Endothelial cell of umbilical vein (primary cell): ENCODE measurements around the gene CPA4. TPM values are rescaled to one million over a fixed set of nuclear protein-coding genes. Genes with fewer than 3 reads are reported as not detected.
"Not testable (repeated sequence)": the region's sequence is repeated elsewhere in the genome, so short reads cannot be mapped to it uniquely, and the experiment has no call there.

Source experiments
- BruUV-seq: library from RNA; stranded (reverse); fragments of 400-500 nt; replicated peaks from 2 replicates; lab custom pipeline; 2021; lab: Mats Ljungman, UMichigan
- CTCF ChIA-PET: fragments of 300-600, 350-600 bp; sonication (Branson Sonifier 250); formaldehyde crosslinking; loops from one replicate; lab custom pipeline; 2021; ENCODE audit warnings: antibody characterized with exemption, inconsistent platforms; lab: Charles Lee
- POLR2A ChIA-PET: fragments of 300-600, 350-600 bp; sonication (Branson Sonifier 250); formaldehyde crosslinking; loops from one replicate; lab custom pipeline; 2021; ENCODE audit warnings: antibody characterized with exemption, inconsistent platforms; lab: Charles Lee
- DNase-seq: peaks from one replicate; pipeline ENCODE4 v3.0.0-alpha.2; 2011; ENCODE audit warnings: low read depth, low spot score
- FAIRE-seq: peaks from 2 replicates; lab custom pipeline; 2011; peaks lifted over from hg19 to GRCh38; lab: Jason Lieb, UNC
- H2AFZ ChIP-seq: 2 replicates; pipeline ENCODE4 v1.6.0; 2012; ENCODE audit warnings: low read depth, low read length, control low read depth, inconsistent platforms
- H3K27ac ChIP-seq: 2 replicates; pipeline ENCODE4 v1.5.1; 2011; ENCODE audit warnings: low read depth, mild to moderate bottlenecking, control low read depth, low read length, moderate library complexity; ENCODE audit not compliant: insufficient read depth
- H3K27me3 ChIP-seq, 2 experiments: 2 replicates each; pipeline versions ENCODE4 v1.6.0 to v1.6.1; 2011; ENCODE audit warnings: low read length in 2 of 2, mixed read lengths in 1 of 2; ENCODE audit not compliant: control insufficient read depth in 2 of 2, insufficient read depth in 2 of 2
- H3K36me3 ChIP-seq, 2 experiments: 2 replicates in 1 of 2; 3 replicates in 1 of 2; pipeline ENCODE4 v1.5.1; 2011; ENCODE audit warnings: low read length in 2 of 2, mild to moderate bottlenecking in 1 of 2, moderate library complexity in 1 of 2; ENCODE audit not compliant: control insufficient read depth in 2 of 2, insufficient read depth in 2 of 2; ENCODE audit errors: extremely low read depth in 1 of 2
- H3K4me1 ChIP-seq: 3 replicates; pipeline ENCODE4 v1.5.1; 2011; ENCODE audit warnings: mild to moderate bottlenecking, low read length; ENCODE audit not compliant: control insufficient read depth, insufficient read depth; ENCODE audit errors: extremely low read depth
- H3K4me2 ChIP-seq: 2 replicates; pipeline ENCODE4 v1.6.1; 2011; ENCODE audit warnings: low read length, control low read depth, mixed read lengths; ENCODE audit not compliant: insufficient read depth
- H3K4me3 ChIP-seq, 3 experiments: fragments of 200-600 bp in 1 of 3; sonication (generic), shearing (Covaris generic) in 1 of 3; replicated peaks in 1 of 3; 2 replicates each; pipeline ENCODE4 v1.5.1; 2011 to 2016; ENCODE audit warnings: control low read depth in 3 of 3, low read length in 3 of 3, mild to moderate bottlenecking in 2 of 3, inconsistent platforms in 1 of 3, low read depth in 1 of 3, moderate library complexity in 1 of 3; ENCODE audit not compliant: insufficient read depth in 1 of 3
- H3K79me2 ChIP-seq: 2 replicates; pipeline ENCODE4 v1.6.0; 2012; ENCODE audit warnings: low read length, inconsistent platforms; ENCODE audit not compliant: control insufficient read depth, insufficient read depth
- H3K9ac ChIP-seq: replicated peaks from 2 replicates; pipeline ENCODE3; 2011; ENCODE audit warnings: low read length, control low read depth; ENCODE audit not compliant: insufficient read depth; ENCODE audit errors: extremely low read depth
- H3K9me1 ChIP-seq: replicated peaks from 3 replicates; pipeline ENCODE4 v1.6.0; 2011; ENCODE audit warnings: mild to moderate bottlenecking, low read length; ENCODE audit not compliant: control insufficient read depth, insufficient read depth; ENCODE audit errors: extremely low read depth
- H3K9me3 ChIP-seq: replicated peaks from 2 replicates; pipeline ENCODE4 v1.5.1; 2012; ENCODE audit warnings: low read length, inconsistent platforms; ENCODE audit not compliant: control insufficient read depth, insufficient read depth
- H4K20me1 ChIP-seq: replicated peaks from 2 replicates; pipeline ENCODE3; 2011; ENCODE audit warnings: mild to moderate bottlenecking, low read length; ENCODE audit not compliant: control insufficient read depth, insufficient read depth; ENCODE audit errors: extremely low read depth
- EZH2 ChIP-seq: IDR thresholded peaks from 2 replicates; pipeline ENCODE4 v1.6.1; 2012; ENCODE audit warnings: borderline replicate concordance, low read depth, mild to moderate bottlenecking, moderate library complexity, low read length, inconsistent platforms; ENCODE audit not compliant: severe bottlenecking
- FOS ChIP-seq: IDR thresholded peaks from 2 replicates; pipeline ENCODE4 v1.6.1; 2011; ENCODE audit warnings: mild to moderate bottlenecking, low read length, moderate library complexity, borderline replicate concordance; ENCODE audit not compliant: insufficient read depth
- POLR2A ChIP-seq: IDR thresholded peaks from 2 replicates; pipeline ENCODE4 v1.6.1; 2012; ENCODE audit warnings: low read depth, mild to moderate bottlenecking, control low read depth, low read length
- POLR2AphosphoS5 ChIP-seq: IDR thresholded peaks from 2 replicates; pipeline ENCODE4 v1.6.1; 2012; ENCODE audit warnings: low read depth, mild to moderate bottlenecking, control low read depth, low read length, moderate library complexity; ENCODE audit not compliant: insufficient read depth
- dilution Hi-C: fragments of 300-500 bp; cut with MboI; formaldehyde crosslinking; loops from one replicate; pipeline ENCODE4 v1.15.0; 2019; ENCODE audit warnings: low sequenced_read_pairs; ENCODE audit not compliant: extremely low pct_ligation_motif_present
- intact Hi-C: fragments of 100-400 bp; cut with micrococcal nuclease; formaldehyde crosslinking; loops from one replicate; pipeline ENCODE4 v1.10.0; 2022
- polyA plus RNA-seq, 4 experiments: library from polyadenylated mRNA; depleted of rRNA in 3 of 4; stranded (reverse) in 3 of 4; unstranded in 1 of 4; fragments of >200 nt; gene quantifications; 2 replicates each; pipeline versions ENCODE4 v1.2.1 to v1.2.3, GENCODE V29; 2011 to 2012; ENCODE audit warnings: missing spikeins in 1 of 4
- total RNA-seq: library from RNA; stranded (reverse); gene quantifications from 2 replicates; pipeline ENCODE4 v1.2.3, GENCODE V29; 2021
- TF ChIP-seq, protein P1 (sequence below): IDR thresholded peaks from 2 replicates; pipeline ENCODE4 v1.6.1; 2011; ENCODE audit not compliant: insufficient read depth, insufficient read length

CPA4 gene
- total and polyA plus RNA-seq, 2 donors (not counting 3 experiments of a cell fraction or from before 2014, with no cell fraction given) = 0.36 TPM; not detected in 1

DNA sequence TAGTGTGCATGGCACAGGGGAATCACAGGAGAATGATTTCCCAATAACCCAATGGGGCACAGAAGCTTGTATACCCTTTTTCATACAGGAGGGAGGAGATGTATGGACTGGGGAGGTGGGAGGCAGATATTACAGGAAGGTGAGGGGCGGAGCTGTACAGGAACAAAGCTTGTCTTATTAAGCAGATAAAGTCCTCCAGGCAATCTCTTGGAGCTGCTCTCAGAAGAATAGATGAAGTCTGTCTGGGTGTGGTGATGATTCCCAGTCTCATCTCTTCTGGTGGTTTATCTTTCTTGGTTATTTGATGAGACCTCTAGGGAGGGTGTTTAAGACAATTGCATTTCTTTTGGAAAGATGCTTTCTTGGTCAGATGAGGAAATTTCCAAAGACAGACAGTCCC, 26.6 kb downstream of the CPA4 start:
- POLR2A ChIA-PET = no interaction called here
- no TSS peak for BruUV-seq

DNA sequence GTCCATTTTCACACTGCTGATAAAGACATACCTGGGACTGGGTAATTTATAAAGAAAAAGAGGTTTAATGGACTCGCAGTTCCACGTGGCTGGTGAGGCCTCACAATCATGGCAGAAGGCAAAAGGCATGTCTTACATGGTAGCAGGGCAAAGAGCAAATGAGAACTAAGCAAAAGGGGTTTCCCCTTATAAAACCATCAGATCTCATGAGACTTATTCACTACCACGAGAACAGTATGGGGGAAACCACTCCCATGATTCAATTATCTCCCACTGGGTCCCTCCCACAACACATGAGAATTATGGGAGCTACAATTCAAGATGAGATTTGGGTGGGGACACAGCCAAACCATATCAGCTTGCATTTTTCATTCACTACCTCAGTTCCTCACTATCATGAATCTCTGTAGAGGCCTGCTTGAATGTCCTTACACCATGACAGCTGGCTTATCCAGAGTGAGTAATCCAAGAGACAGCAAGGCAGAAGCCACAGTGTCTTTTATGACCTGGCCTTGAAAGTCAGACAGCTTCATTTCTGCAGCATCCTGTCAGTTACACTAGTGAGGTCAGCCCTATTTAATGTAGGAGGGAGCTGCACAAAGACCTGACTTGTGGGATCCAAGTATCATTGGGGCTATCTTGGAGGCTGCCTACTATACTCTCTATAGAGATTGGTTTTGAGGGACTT, 28.7 kb downstream of the CPA4 start:
- CTCF ChIA-PET, H3K9me1 ChIP-seq, H3K27ac ChIP-seq, H3K4me2 ChIP-seq, dilution Hi-C loops, H3K27me3 ChIP-seq, H3K9ac ChIP-seq, H3K9me3 ChIP-seq, BruUV-seq, H3K36me3 ChIP-seq, H3K4me1 ChIP-seq, H4K20me1 ChIP-seq, FAIRE-seq, intact Hi-C loops, H3K4me3 ChIP-seq, DNase-seq, H3K79me2 ChIP-seq, H2AFZ ChIP-seq: not testable (repeated sequence)
- POLR2A ChIA-PET = interaction anchor here (0.6 kb wide), 1 partner anchor 141 kb away, joined by 4 read pairs; no protein-coding TSS in a partner anchor

More for the DNA sequence above, 26.6 kb downstream of the CPA4 start:
- intact Hi-C loops = no loop called here
- Histone ChIP-seq H3K9ac (no peak overlapping the region), H3K27ac (no peak overlapping the region), H3K27me3 (no peaks in the 10 kb centered on the region), H3K9me3 (no peaks in the 10 kb centered on the region), H3K9me1 (no peaks in the 10 kb centered on the region), H3K4me2 (no peak overlapping the region), H3K4me1 (no peaks in the 10 kb centered on the region), H3K36me3 (no peaks in the 10 kb centered on the region), H3K79me2 (no peaks in the 10 kb centered on the region), H3K4me3 (no peak overlapping the region), H2AFZ (no peak overlapping the region), H4K20me1 (no peaks in the 10 kb centered on the region)
- CTCF ChIA-PET = no interaction called here
- FAIRE-seq (no peak), DNase-seq (no peak)
- TF ChIP-seq, protein P1, sequence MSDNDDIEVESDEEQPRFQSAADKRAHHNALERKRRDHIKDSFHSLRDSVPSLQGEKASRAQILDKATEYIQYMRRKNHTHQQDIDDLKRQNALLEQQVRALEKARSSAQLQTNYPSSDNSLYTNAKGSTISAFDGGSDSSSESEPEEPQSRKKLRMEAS = no peak
- TF ChIP-seq EZH2 (no peak), FOS (no peak), POLR2AphosphoS5 (no peak), POLR2A (no peak)
- dilution Hi-C loops = no loop called here
